GM12872 (cell line): ENCODE results near the gene ERGIC1.

Experiments
- CTCF ChIP-seq: IDR thresholded peaks from 3 replicates; pipeline ENCODE4 v1.5.1; 2011; ENCODE audit warnings: low read depth, mild to moderate bottlenecking, low read length, moderate library complexity; ENCODE audit not compliant: insufficient read depth

The ERGIC1 gene

DNA sequence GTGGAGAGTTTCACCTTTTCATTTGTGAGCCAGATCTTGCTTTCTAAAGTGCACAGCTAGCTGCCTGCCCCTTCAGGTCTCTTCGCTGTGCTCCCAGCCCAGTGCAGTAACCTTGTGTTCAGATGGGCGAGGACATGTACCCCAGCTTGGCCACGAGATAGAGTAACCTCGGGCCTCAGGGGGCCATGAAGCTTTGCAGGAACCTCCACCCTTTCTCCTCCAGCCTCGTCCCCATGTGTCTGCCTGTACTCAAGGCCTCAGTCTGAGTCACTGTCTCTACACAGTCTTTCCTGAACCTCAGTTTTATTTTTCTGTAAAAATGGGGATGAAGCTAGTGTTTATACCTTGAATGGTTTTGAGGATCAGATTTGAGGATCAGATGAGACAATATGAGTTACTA, 37.9 kb downstream of the ERGIC1 start:
- no peak for TF ChIP-seq CTCF

DNA sequence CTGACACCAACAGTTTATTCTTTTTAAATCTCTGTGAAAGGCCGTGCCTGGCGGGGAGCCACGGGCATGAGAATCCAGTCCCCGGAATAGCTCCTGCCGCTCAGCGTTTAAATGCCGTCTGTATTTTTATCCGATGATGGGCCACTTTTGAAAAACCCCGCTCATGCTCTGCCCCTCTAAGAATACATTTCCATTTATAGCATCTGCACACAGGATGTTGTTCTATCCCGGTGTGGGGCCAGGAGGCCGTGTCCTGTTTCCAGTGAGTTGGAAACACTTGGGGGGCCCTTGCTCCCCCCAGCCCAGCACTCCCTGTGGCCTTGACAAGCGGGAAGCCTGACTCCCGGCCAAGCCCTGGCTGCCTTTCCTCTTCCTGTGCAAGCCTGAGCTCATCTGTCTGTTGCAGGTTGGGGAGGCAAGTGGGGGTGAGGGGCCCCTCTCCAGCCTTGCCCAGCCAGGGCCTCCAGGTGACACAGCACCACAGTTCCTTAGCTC, 39.0 kb downstream of the ERGIC1 start:
- TF ChIP-seq CTCF: no peak

GRCh38 chr5:172873513-172873912, 39.5 kb downstream of the ERGIC1 start:
- TF ChIP-seq CTCF: no peak

DNA sequence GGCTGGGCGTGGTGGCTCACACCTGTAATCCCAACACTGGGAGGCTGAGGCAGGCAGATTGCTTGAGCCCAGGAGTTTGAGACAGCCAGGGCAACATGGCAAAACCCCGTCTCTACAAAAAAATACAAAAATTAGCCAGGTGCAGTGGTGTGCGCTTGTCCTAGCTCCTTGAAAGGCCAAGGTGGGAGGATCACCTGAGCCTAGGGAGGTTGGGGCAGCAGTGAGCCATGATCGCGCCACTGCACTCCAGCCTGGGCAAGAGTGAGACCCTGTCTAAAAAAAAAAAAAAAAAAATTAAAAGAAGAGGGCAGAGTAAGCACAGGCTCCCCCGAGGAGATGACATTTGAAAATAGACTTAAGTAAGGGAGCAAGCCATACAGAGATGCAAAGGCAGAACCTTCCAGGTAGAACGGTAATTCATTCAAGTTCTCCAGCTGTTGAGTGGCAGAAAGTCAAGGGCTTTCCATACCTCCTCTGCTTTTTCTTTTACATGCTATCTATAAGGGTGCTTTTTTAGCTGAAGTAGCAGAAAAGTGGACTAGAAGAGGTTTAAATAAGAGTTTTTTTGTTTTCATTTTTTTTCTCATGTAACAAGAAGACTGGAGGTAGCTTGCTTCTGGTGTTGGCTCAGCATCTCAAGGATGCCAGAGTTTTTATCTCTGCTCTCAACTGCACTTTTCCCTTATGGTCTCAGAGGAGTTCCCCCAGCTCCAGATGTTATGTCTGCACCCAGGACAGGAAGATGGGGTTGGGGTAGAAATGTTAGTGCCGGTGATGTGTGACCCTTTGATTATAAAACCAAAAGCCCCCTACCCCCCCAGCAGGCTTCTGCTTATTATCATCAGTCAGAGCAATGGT, 40.8 kb downstream of the ERGIC1 start:
- no peak for TF ChIP-seq CTCF

GRCh38 chr5:172875505-172876279, 41.6 kb downstream of the ERGIC1 start:
- no peak for TF ChIP-seq CTCF

GRCh38 chr5:172876578-172876977, 42.5 kb downstream of the ERGIC1 start:
- TF ChIP-seq CTCF: no peak

DNA sequence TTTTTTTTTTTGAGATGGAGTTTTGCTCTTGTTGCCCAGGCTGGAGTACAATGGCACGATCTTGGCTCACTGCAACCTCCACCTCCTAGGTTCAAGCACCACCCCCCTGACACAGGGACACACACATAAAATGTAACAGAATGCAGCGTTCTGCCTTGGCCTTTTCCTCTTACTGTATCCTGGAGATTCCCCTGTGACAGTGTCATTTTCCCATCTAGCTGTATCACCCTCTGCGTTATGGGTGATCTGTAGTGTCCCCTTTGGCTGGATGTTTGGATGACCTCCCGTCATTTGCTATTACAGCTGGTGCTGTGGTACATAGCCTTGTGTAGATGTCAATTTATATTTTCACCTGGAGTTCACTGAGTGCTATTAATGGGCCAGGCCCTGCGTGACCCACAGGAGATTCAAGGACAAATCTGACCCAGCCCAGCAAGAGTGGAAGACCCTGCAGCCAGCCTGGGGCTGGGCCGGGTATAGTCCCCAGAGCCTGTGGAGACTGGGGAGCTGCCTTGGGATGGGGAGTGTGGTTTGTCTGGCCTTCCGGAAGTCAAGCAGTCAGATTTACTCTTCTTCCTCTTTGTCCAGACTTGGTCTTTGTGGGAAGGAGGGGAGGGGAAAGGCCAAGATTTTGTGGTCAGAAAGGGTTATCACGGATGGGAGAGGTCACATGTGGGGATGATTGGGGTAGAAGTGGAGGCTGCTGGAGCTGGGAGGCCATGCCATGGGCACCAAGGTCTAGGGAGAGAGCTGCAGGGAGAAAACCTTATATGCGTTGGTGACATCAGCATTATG, 43.6 kb downstream of the ERGIC1 start:
- no peak for TF ChIP-seq CTCF
